ENCODE results near the gene DERL2.

The DERL2 gene

DNA sequence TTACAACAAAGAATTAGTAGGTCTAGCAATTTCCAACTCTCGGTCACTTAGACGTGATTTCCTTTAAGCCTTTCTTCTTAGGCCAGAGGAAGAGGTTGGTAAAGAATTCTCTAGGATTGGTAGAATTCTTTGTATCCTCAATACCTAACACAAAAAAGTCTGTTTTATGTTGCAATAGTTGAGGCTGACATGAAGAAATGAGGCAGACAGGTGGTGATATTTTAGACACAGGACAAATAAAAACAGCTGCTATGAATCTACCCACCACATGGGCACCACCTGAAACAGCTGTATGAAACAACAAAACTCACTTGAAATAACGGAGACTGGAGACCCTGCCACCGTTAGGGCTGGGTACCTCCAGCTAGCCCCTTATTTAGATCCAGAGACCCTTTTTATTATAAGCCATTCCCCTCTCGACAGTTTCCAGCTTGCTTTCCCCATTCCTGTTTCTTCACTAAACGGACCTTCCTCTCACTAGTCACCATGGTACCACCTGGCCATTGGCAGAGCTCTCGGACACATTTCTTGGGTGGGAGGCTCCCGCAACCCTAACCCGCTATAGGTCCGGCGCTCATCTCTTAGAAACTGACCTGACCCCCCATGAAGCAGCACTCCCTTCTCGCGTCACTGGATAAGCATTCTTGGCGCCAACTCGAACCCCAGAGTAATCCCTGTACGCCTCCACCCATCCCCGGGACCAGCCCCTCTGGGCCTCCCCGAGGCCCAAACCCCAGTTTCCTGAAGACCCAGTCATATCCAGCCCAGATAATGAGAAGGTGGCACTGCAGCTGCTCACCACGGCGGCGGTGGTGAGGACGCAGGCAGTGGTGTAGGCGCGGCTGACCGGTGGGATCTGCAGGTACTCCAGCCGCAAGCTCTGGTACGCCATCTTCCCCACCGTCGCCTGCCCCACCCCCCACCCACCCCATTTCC lies at the start of gene DERL2:
Gene DERL2, minus strand, starts transcription at position 909 of the 936 bp plus-strand sequence. Its CDS starts 17 bp downstream, at position 892.
- no peak for DNase-seq

- no peak for DNase-seq
These were observed 49.5 kb upstream of the DERL2 start for GRCh38 chr17:5535436-5535835.

GRCh38 chr17:5533486-5534315 lies 47.7 kb upstream of the DERL2 start:
- no peak for DNase-seq

- no peak for DNase-seq
These were observed 46.6 kb upstream of the DERL2 start for GRCh38 chr17:5532581-5532980.

- no peak for DNase-seq
These were observed 45.1 kb upstream of the DERL2 start for GRCh38 chr17:5531085-5531418.

DNA sequence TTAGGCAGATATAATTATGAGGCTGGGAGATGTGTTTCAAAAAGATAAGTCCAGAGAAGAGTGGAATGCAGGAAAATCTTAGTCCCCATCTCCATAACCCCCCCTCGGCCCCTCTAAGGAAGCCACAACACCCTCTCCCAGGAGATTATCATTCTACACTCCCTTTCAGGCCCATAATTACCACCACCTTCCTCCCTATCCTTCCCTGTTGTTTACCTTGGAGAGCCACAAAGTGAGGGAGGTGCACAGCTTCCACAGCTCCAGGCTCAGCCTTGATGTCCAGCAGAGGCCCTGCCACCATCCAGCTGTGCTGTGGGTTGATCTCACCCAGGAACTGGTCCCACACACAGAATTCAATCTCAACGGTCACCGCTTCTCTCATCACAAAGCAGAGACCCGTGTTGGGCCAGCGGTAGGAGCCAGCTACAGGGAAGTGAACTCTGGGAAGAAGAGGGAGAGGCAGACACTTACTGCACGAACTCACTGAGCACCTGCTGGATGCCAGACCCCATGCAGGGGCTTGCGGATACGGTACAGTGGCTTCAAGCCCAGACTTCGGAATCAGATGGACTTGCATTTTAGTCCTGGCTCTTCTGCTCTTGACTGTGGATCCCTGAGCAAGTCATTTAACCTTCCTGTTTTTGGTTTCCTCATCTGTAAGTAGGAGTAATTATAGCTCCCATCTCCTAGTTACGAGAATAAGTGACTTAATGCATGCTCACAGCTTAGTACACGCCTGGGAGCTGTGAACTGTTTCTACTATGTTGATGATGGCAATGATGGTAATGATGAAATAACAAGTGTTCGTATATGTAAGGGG lies 44.5 kb upstream of the DERL2 start:
- DNase-seq = no peak

GRCh38 chr17:5527601-5528250 lies 41.7 kb upstream of the DERL2 start:
- DNase-seq = no peak

GRCh38 chr17:5526821-5527598 lies 41.0 kb upstream of the DERL2 start:
- no peak for DNase-seq

GRCh38 chr17:5523249-5523648 lies 37.3 kb upstream of the DERL2 start:
- DNase-seq = no peak

GRCh38 chr17:5522476-5522875 lies 36.5 kb upstream of the DERL2 start:
- no peak for DNase-seq

- no peak for DNase-seq
These were observed 30.2 kb upstream of the DERL2 start for GRCh38 chr17:5516060-5516792.

GRCh38 chr17:5514976-5515375 lies 29.0 kb upstream of the DERL2 start:
- DNase-seq = no peak

GRCh38 chr17:5513628-5514027 lies 27.6 kb upstream of the DERL2 start:
- no peak for DNase-seq

DNA sequence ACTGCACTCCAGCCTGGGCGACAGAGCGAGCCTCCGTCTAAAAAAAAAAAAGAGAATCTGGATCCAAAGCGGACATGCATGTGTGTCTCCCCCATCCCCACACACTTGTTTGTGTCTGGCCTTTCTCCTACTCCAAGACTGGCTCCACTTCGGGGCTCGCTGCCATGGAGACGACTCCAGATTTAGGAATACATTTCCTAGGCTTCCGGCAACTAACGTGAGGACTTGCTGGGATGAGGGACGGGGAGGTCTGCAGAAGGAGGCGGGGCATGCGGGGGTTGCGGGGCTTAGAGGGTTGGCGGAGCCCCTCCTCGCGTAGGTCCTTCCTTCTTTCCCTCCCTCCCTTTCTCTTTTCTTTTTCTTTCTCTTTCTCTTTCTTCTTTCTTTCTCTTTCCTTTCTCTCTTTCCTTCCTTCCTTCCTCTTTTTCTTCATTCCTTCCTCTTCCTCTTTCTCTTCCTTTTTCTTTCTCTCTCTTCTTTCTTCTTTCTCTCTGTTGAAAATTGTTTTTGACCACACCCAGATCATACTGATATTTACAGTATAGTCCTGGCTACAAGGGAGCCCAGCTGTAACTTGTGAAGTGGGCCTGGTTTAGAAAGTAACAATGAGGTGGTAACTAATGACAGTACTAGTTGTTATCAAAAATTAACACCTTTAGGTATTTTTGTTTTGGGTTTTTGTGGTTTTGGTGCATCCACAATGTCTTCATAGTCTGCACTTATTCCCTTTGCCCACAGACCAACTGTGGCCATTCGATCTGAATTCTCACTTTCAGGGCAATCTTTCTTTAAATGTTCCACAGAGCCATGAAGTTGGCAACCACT lies 25.6 kb upstream of the DERL2 start:
- no peak for DNase-seq

DNA sequence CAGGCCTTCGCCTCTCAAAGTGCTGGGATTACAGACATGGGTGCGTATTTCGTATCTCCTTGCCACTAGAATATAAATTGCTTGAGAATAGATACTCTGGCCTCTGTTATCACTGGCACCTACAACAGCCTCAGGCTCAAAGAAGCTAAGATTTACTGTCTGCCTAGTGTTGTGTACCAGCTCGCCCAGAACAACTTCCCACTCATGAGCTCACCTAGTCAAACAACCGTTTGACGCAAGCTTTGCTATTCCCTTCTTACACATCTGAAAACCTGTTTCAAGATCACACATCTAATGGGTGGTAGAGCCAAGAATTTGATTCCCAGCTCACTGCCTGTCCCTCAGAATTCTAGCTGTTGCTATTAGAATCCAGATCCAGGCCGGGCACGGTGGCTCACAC lies 24.8 kb upstream of the DERL2 start:
- no peak for DNase-seq

- no peak for DNase-seq
These were observed 23.5 kb upstream of the DERL2 start for GRCh38 chr17:5509482-5509881.

GRCh38 chr17:5508810-5509209 lies 22.8 kb upstream of the DERL2 start:
- no peak for DNase-seq

- DNase-seq = no peak
These were observed 20.3 kb upstream of the DERL2 start for GRCh38 chr17:5506307-5506706.

- DNase-seq = no peak
These were observed 16.6 kb upstream of the DERL2 start for GRCh38 chr17:5502552-5502951.

GRCh38 chr17:5501685-5502084 lies 15.7 kb upstream of the DERL2 start:
- no peak for DNase-seq
